HEK293 (cell line): Measurements from ENCODE around the gene ARHGEF7.

ENCODE experiments used
- BCL11B ChIP-seq: fragments of 450-650 bp; formaldehyde crosslinking; IDR thresholded peaks from 2 replicates; pipeline ENCODE4 v1.5.1; 2016; ENCODE audit warnings: low read depth, missing biosample characterization, missing genetic modification characterization
- CTCF ChIP-seq: fragments of 450-650 bp; formaldehyde crosslinking; IDR thresholded peaks from 2 replicates; pipeline ENCODE4 v1.5.1; 2016; ENCODE audit warnings: missing biosample characterization, missing genetic modification characterization

- TF ChIP-seq CTCF (tag by site-specific recombination) (no peak), BCL11B (tag by site-specific recombination) (no peak)
Measured at GRCh38 chr13:111115061-111115964, at the start of gene ARHGEF7.
